Muscle layer of colon (tissue), 2 donors: Measurements from ENCODE around the gene MTCL1.

Experiments
- H3K27ac ChIP-seq: one replicate; pipeline ENCODE4 v1.7.0; 2013; ENCODE audit warnings: low read depth, mild to moderate bottlenecking, low read length, moderate library complexity
- H3K27me3 ChIP-seq, 2 donors: one replicate each; pipeline ENCODE4 v1.7.0; 2013; ENCODE audit warnings: low read length in 2 of 2, mild to moderate bottlenecking in 2 of 2; ENCODE audit not compliant: insufficient read depth in 2 of 2, control insufficient read depth in 1 of 2
- H3K36me3 ChIP-seq: one replicate; pipeline ENCODE4 v1.7.0; 2013; ENCODE audit warnings: mild to moderate bottlenecking, low read length; ENCODE audit not compliant: insufficient read depth
- H3K4me1 ChIP-seq: one replicate; pipeline ENCODE4 v1.7.0; 2013; ENCODE audit warnings: mild to moderate bottlenecking, low read length; ENCODE audit not compliant: insufficient read depth
- H3K4me3 ChIP-seq, 2 donors: one replicate each; pipeline ENCODE4 v1.7.0; 2013; ENCODE audit warnings: low read length in 2 of 2, low read depth in 1 of 2, mild to moderate bottlenecking in 1 of 2, moderate library complexity in 1 of 2
- H3K9ac ChIP-seq: one replicate; pipeline ENCODE4 v1.7.0; 2013; ENCODE audit warnings: low read length
- H3K9me3 ChIP-seq: one replicate; pipeline ENCODE4 v1.7.0; 2013; ENCODE audit warnings: mild to moderate bottlenecking, low read length
- donor health status: abdominal sarcoma.
- donor health status: Adenocarcinoma of cecum.

The MTCL1 gene

DNA sequence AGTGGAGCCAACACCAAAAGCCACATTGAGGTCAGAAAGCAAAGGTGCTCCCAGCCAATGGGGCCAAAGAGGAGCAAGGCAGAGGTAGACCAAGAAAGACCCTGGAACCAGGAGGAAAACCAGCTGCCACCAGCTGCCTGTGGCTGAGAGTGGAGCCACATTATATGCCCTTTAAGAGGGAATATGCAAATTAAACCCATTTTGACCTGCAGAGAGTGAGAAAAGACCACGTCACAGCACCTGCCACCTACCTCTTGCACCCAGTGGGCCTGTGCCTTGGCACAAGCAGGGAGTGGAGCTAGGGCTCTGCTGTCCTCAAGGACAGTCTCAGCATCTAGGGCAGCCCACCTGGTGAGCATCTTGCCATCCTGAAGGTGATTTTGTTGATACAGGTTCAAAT, 161.3 kb downstream of the MTCL1 start:
- Histone ChIP-seq H3K36me3 (no peaks in the 10 kb centered on the region), H3K27me3 (no peaks in the 10 kb centered on the region), H3K9me3 (no peaks in the 10 kb centered on the region), H3K9ac (no peak overlapping the region), H3K4me3 (no peak overlapping the region), H3K4me1 (no peaks in the 10 kb centered on the region), H3K27ac (no peak overlapping the region)

DNA sequence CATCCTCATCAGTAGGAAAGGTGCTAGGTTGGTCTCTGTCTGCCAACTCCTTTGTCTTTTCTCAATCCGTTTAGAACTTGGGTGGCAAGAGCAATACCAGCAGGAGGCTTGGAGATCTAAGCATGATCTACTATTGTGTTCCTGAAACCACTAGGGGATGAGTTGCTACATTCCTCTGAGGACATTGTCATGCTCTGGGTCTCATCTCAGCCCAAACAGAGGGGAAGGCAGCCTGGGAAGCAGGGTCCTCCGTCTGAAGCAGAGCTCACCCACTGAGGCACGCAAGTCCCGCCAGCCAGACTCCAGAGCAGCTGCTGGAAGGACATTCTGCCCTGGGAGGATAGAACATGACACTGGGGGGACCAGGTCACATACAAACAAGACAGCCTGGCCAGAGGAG, 162.9 kb downstream of the MTCL1 start:
- H3K36me3 ChIP-seq, result no peaks in the 10 kb centered on the region

DNA sequence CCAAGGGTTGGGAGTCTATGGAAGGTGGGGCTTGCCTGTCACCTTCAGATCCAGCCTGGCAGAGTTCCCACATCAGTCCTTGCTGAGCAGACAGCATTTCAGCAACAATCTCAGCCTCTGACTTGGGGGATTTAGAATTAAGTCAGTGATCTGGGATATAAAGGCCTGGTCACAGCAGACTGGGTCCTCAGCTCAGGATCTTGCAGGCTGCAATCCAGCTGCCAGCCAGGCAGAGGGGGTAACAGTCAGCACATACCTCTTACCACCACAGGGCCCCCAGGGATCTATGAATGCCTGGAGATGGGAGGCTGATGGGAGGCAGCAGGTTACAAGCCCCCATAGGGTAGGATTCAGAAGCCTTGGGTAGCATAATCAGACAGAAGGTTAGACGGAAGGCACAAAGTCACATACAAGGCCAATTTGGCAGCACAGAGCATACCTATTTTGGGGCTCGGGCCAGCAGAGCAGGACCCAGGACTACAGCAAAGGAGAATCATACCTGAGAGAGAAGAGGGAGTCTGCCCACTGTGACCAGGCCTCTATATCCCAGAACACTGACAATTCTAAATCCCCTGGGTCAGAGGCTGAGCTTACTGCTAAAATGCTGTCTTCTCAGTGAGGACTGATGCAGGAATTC, 163.5 kb downstream of the MTCL1 start:
- no peak overlapping the region for H3K4me3 ChIP-seq
- no peak overlapping the region for H3K9ac ChIP-seq
- no peaks in the 10 kb centered on the region for H3K27me3 ChIP-seq
- no peak overlapping the region for H3K27ac ChIP-seq
- H3K9me3 ChIP-seq, result no peaks in the 10 kb centered on the region
- no peaks in the 10 kb centered on the region for H3K36me3 ChIP-seq
- H3K4me1 ChIP-seq, result no peaks in the 10 kb centered on the region

More for the DNA sequence above, 162.9 kb downstream of the MTCL1 start:
- H3K9me3 ChIP-seq, result no peaks in the 10 kb centered on the region
- no peak overlapping the region for H3K4me3 ChIP-seq
- H3K9ac ChIP-seq, result no peak overlapping the region
- no peaks in the 10 kb centered on the region for H3K4me1 ChIP-seq
- H3K27me3 ChIP-seq, result no peaks in the 10 kb centered on the region
- H3K27ac ChIP-seq, result no peak overlapping the region

DNA sequence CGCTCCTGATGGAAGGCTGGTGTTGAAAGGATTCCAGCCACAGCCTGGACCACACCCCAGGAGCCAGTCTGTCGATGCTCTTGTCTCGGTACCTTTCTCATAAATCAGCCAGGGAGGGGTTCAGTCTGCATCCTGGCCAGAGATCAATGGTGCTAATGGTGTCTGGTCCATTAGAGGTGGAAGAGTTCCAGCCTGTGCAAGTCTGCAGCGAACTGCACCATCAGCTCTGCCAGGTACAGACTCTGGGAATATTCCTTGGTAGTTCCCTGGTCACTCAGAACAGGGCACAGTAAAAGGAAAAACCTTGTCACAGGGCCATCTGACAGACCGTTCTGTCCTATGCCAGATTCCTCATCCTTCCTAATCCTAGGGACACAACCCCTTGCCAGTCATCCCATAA, 164.3 kb downstream of the MTCL1 start:
- Histone ChIP-seq H3K4me1 (no peaks in the 10 kb centered on the region), H3K27me3 (no peaks in the 10 kb centered on the region), H3K27ac (no peak overlapping the region), H3K36me3 (no peaks in the 10 kb centered on the region), H3K9me3 (no peaks in the 10 kb centered on the region), H3K4me3 (no peak overlapping the region), H3K9ac (no peak overlapping the region)

DNA sequence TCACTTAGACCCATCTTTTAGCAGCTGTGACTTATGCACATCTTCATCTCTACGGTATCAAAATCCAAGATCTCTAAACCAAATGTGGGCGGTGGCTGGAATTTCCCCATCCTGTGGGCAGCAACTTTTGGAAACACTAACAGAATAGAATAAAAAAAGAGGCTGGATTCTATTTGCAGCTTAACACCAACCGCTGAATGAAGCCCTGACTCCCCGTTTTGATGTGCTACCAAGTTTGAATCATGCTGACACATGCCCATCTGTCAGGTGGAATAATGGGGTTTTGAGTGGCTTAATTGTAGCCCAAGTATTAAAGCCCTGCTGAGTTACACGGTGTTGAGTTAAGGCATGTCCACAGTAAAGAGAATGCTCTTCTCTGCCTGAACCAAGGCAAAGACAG, 165.2 kb downstream of the MTCL1 start:
- H3K27ac ChIP-seq, result no peak overlapping the region
- H3K9me3 ChIP-seq, result no peaks in the 10 kb centered on the region
- H3K4me1 ChIP-seq, result no peaks in the 10 kb centered on the region
- no peaks in the 10 kb centered on the region for H3K36me3 ChIP-seq
- no peak overlapping the region for H3K4me3 ChIP-seq
- H3K9ac ChIP-seq, result no peak overlapping the region
- H3K27me3 ChIP-seq, result no peaks in the 10 kb centered on the region

DNA sequence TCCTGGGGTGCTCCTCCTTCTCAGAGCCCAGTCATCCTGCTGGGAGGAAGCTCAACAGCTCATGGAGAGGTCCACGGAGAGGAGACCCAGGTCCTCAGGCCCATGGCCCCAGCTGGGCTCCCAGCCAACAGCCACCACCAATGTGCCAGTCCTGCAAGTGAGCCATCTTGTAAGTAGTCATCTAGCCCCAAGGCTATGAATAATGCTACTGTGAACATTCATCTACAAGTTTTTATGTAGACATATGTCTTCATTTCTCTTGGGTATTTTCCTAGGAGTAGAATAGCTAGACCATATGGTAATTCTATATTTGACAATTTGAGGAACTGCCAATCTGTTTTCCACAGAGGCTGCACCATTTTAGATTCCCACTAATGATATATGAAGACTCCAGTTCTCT, 166.1 kb downstream of the MTCL1 start:
- Histone ChIP-seq H3K4me3 (no peak overlapping the region), H3K36me3 (no peaks in the 10 kb centered on the region), H3K9me3 (no peaks in the 10 kb centered on the region), H3K4me1 (no peaks in the 10 kb centered on the region), H3K27me3 (no peaks in the 10 kb centered on the region), H3K9ac (no peak overlapping the region), H3K27ac (no peak overlapping the region)

DNA sequence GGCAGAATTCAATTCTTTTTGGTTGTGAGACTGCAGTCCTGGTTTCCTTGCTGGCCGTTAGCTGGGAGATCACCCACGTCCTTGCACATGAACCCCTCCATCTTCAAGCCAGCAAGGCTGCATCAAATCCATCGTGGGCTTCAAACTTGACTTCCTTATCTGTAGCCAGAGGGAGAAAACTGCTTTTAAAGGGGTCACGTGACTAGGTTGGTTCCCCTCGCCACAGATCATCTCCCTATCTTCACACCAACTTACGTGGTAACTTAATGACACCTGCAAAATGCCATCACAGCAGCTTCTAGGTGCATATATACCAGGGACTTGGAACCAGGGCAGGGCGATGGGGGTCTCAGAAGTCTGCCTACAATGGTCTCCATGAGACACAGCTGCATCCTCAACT, 169.5 kb downstream of the MTCL1 start:
- H3K27me3 ChIP-seq, result no peaks in the 10 kb centered on the region
- H3K4me3 ChIP-seq, result no peak overlapping the region
- H3K4me1 ChIP-seq, result no peaks in the 10 kb centered on the region

DNA sequence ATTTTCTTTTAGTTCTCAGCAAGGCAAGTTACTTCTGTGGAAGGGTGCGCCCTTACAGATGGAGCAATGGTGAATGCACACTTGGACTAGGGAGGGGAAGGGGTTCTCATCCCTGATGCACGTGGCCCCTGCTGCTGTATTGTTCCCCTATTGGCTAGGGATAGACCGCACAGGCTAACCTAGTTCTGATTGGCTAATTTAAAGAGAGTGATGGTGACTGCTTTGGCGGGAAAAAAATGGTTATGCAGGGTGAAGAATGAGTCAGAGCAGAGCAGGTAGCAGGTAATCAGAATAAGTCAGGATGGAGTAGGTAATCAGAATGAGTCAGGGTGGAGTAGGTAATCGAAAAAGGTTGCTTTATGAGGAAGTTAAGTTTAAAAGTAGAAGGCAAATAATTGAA, 171.5 kb downstream of the MTCL1 start:
- H3K9me3 ChIP-seq, result no peaks in the 10 kb centered on the region
- no peaks in the 10 kb centered on the region for H3K36me3 ChIP-seq
- no peaks in the 10 kb centered on the region for H3K4me1 ChIP-seq
- no peak overlapping the region for H3K4me3 ChIP-seq
- no peak overlapping the region for H3K27ac ChIP-seq
- H3K27me3 ChIP-seq, result no peaks in the 10 kb centered on the region
- H3K9ac ChIP-seq, result no peak overlapping the region

More for the DNA sequence above, 169.5 kb downstream of the MTCL1 start:
- H3K36me3 ChIP-seq, result no peaks in the 10 kb centered on the region
- no peak overlapping the region for H3K9ac ChIP-seq
- no peak overlapping the region for H3K27ac ChIP-seq
- H3K9me3 ChIP-seq, result no peaks in the 10 kb centered on the region

DNA sequence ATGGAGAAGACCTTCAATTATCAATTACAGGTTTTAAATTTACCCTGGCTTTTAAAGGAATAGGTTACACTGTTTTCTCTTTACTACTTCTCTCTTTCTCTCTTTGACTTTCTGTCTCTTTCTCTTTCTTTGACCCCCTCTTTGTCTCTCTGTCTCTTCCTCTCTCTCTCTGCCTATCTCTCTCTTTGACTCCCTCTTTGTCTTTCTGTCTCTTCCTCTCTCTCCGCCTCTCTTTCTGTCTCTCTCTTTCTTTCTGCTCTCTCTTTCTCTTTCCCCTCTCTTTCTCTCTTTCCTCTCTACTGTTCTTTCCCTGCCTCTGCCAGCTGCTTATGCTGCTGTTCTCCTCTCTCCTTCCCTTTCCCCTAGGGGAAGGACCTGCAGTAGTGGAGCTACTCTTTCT, 175.7 kb downstream of the MTCL1 start:
- Histone ChIP-seq H3K4me1 (no peaks in the 10 kb centered on the region), H3K4me3 (no peak overlapping the region), H3K9ac (no peak overlapping the region), H3K36me3 (no peaks in the 10 kb centered on the region), H3K27ac (no peak overlapping the region), H3K9me3 (no peaks in the 10 kb centered on the region), H3K27me3 (no peaks in the 10 kb centered on the region)
